ENCODE measurements around the gene ASMTL. TPM values are rescaled to one million over a fixed set of nuclear protein-coding genes. Genes with fewer than 3 reads are reported as not detected.

ASMTL gene
- total and polyA plus RNA-seq, 2 of the 13 experiments (the other 11 are each of a cell fraction or from before 2014, with no cell fraction given), result 5.6 to 16.3 TPM

GRCh38 chrX:1391370-1391706, 61.4 kb downstream of the ASMTL start (continued):
- TF ChIP-seq ZFP62 (CRISPR knock-in tag; IDR thresholded peaks at IDR 0.05) (no peak), REL (CRISPR knock-in tag; conservative IDR thresholded peaks at IDR 0.05) (no peak), ZNF230 (CRISPR knock-in tag; IDR thresholded peaks at IDR 0.05) (no peak), RFXANK (CRISPR knock-in tag; IDR thresholded peaks at IDR 0.05) (no peak), CHD2 (IDR thresholded peaks at IDR 0.05; ENCODE audit: low read depth, low read length) (no peak), HDAC6 (IDR thresholded peaks at IDR 0.05; ENCODE audit: low read depth, low read length) (no peak), KIAA2018 (CRISPR knock-in tag; IDR thresholded peaks at IDR 0.05; ENCODE audit: borderline replicate concordance) (no peak), JDP2 (CRISPR knock-in tag; IDR thresholded peaks at IDR 0.05; ENCODE audit: borderline replicate concordance) (no peak), ETV6 (CRISPR knock-in tag; conservative IDR thresholded peaks at IDR 0.05) (no peak), PCBP2 (optimal IDR thresholded peaks at IDR 0.05; ENCODE audit: low read depth, low read length, poor library complexity, severe bottlenecking) (no peak), ZNF260 (CRISPR knock-in tag; IDR thresholded peaks at IDR 0.05; ENCODE audit: borderline replicate concordance, low read depth) (no peak), ZBTB44 (CRISPR knock-in tag; IDR thresholded peaks at IDR 0.05) (no peak), DMAP1 (CRISPR knock-in tag; IDR thresholded peaks at IDR 0.05) (no peak), ARNTL (CRISPR knock-in tag; IDR thresholded peaks at IDR 0.05) (no peak; the same call in 1 of the 2 replicates), ZNF607 (CRISPR knock-in tag; IDR thresholded peaks at IDR 0.05; ENCODE audit: borderline replicate concordance) (no peak)
- TF ChIP-seq, protein P1, sequence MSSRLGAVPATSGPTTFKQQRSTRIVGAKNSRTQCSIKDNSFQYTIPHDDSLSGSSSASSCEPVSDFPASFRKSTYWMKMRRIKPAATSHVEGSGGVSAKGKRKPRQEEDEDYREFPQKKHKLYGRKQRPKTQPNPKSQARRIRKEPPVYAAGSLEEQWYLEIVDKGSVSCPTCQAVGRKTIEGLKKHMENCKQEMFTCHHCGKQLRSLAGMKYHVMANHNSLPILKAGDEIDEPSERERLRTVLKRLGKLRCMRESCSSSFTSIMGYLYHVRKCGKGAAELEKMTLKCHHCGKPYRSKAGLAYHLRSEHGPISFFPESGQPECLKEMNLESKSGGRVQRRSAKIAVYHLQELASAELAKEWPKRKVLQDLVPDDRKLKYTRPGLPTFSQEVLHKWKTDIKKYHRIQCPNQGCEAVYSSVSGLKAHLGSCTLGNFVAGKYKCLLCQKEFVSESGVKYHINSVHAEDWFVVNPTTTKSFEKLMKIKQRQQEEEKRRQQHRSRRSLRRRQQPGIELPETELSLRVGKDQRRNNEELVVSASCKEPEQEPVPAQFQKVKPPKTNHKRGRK (CRISPR knock-in tag; IDR thresholded peaks at IDR 0.05), result no peak
- TF ChIP-seq, protein P2, sequence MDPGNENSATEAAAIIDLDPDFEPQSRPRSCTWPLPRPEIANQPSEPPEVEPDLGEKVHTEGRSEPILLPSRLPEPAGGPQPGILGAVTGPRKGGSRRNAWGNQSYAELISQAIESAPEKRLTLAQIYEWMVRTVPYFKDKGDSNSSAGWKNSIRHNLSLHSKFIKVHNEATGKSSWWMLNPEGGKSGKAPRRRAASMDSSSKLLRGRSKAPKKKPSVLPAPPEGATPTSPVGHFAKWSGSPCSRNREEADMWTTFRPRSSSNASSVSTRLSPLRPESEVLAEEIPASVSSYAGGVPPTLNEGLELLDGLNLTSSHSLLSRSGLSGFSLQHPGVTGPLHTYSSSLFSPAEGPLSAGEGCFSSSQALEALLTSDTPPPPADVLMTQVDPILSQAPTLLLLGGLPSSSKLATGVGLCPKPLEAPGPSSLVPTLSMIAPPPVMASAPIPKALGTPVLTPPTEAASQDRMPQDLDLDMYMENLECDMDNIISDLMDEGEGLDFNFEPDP (CRISPR knock-in tag; conservative IDR thresholded peaks at IDR 0.05), result no peak
